Nucleus accumbens (tissue), 56 donors: ENCODE data around the gene DIABLO.
"Not testable (repeated sequence)": the region's sequence is repeated elsewhere in the genome, so short reads cannot be mapped to it uniquely, and the experiment has no call there.

Experiments
- DNase-seq, 56 donors: peaks; one replicate each; lab custom pipeline; 2025; lab: John Stamatoyannopoulos, UW

The DIABLO gene

DNA sequence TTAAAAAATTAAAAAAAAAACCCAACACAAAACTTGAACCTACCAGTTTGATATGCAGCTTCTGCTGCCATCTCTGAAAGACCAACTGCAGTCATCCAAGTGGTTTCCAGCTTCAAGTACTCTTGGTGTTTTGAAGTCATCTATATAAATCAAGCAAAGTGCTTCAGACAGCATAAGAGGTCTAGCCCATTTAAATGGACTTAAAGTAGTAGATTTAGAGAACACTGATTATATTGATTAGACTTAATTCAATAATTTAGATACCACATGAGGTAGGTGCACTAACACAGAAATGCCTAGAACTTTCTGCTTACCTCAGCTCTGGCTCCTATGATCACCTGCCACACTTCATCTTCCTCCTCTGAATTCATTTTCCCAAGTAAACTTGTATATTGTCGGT is 9.4 kb downstream of the DIABLO start:
- no peak for DNase-seq

DNA sequence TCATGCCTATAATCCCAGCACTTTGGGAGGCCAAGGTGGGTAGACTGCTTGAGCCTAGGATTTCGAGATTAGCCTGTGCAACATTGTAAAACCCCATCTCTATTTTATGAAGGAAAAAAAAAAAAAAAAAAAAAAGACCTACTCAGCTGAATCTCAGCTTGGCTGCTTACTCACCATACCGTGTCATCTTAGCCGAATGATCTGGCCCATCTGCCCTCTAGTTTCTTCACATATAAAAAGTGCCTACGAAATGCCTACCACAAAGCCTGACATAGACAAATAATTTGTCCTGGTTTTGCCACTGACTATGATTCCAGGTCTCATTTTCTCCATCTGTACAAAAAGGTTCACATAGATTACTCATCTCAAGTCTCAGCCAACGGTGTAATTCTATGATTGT is 10.1 kb downstream of the DIABLO start:
- no peak for DNase-seq

DNA sequence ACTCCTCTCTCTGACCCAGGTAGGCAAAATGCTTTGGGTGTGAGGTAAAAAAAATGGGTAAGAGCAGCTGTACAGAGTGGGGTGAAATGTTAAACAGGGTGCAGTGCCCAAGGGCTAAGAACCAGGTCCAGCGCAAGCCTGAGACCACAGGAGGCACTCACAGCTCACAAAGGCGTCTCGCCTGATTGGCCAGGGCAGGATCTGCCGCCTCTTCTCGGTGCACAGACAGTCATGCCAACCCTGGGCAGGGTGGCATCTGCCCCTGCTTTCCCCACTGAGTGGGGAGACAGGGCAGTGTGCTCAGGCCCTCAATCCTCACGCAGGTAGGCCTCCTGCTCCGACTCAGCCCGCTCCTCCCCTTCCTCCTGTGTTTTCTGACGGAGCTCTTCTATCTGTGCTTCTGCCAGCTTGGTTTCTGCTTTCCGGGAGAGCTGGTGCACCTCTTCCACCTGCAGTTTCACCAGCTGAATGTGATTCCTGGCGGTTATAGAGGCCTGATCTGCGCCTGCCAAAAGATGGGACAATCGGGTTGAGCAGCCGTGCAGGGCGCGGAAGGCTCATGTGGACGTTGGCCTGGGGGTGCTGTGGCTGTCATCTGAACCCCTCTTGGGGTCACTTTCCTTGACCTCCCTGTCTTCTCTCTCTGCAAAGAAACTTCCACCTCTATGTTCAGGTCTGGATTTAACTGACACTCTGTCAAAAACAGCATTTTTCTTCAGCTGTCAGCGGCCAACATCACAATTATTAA is 17.6 kb downstream of the DIABLO start:
- no peak for DNase-seq

DNA sequence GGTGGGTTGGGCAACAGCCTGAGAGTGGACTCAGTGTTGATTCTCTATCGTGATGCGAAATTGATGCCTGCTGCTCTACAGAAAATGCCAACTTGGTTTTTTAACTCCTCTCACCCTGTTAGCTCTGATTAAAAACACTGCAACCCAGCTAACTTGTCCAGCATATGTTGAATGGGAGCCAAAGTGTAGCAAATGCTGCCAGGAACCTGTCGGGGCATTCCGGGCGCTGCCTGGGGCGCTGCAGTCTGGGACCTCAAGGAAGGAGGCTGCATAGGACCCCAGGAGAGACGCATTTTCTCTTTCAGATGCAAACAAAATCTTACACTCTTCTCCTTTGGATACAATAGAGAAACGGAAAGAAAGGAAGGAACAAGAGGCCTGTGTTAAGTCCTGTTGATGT is 18.5 kb downstream of the DIABLO start:
- DNase-seq: no peak

DNA sequence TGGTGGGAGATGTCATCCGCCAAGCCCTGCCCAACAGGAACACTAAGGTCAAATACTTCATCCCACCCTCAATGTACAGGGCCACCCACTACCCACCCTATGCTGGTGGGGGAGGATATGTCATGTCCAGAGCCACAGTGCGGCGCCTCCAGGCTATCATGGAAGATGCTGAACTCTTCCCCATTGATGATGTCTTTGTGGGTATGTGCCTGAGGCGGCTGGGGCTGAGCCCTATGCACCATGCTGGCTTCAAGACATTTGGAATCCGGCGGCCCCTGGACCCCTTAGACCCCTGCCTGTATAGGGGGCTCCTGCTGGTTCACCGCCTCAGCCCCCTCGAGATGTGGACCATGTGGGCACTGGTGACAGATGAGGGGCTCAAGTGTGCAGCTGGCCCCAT is 18.9 kb downstream of the DIABLO start:
- no peak for DNase-seq

DNA sequence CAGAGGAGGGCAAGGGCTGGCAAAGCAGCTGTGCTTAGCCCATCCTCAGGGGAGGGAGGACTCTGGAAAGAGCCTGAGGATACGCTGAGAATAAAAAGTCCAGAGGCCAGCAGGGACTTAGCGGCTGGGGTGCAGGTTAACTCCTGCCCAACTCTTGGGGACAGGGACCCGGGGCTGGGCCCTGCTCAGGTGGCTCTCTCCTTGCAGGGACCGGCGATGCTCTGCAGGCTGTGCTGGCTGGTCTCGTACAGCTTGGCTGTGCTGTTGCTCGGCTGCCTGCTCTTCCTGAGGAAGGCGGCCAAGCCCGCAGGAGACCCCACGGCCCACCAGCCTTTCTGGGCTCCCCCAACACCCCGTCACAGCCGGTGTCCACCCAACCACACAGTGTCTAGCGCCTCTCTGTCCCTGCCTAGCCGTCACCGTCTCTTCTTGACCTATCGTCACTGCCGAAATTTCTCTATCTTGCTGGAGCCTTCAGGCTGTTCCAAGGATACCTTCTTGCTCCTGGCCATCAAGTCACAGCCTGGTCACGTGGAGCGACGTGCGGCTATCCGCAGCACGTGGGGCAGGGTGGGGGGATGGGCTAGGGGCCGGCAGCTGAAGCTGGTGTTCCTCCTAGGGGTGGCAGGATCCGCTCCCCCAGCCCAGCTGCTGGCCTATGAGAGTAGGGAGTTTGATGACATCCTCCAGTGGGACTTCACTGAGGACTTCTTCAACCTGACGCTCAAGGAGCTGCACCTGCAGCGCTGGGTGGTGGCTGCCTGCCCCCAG is 19.6 kb downstream of the DIABLO start:
- no peak for DNase-seq

DNA sequence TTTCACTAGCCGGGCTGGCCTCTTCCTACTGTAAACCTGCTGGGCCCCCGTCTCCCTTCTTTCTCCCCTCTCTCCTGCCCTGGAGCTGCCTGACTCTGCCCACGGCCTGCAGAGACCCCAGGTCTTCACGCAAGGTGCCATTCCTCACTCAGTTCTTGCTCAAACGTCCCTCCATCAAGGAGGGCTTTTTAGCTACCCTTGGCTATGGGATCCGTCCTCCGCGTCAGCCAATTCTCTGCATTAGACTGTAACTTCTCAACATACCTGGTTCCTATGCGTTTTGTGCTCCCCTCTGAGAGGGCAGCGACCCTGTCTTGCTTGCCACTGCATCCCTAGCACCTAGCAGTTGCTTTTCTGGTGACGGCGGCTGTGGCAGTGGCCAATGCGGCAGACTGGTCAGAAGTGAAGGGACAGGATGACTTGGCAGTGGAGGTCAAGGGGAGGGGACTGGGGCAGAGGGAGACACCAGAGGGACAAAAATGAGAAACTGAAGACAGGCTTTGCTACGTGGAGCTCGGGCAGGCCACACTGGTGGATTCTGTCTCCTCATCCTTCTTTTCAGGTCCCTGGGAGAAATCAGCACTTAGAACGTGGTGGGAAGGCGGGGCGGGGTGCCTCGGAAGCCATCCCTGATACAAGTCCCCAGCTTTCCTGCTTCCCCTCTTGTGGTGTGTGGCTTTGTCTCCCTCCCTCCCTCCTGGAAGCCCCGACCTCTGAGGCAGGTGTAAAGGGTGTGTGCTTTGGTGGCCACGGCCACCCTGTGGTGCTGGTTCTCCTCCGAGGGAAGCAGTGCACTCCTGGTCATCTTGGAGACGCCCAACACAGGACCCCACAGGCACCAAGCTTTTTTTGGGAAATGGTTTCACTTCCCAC is 20.6 kb downstream of the DIABLO start:
- DNase-seq: no peak

DNA sequence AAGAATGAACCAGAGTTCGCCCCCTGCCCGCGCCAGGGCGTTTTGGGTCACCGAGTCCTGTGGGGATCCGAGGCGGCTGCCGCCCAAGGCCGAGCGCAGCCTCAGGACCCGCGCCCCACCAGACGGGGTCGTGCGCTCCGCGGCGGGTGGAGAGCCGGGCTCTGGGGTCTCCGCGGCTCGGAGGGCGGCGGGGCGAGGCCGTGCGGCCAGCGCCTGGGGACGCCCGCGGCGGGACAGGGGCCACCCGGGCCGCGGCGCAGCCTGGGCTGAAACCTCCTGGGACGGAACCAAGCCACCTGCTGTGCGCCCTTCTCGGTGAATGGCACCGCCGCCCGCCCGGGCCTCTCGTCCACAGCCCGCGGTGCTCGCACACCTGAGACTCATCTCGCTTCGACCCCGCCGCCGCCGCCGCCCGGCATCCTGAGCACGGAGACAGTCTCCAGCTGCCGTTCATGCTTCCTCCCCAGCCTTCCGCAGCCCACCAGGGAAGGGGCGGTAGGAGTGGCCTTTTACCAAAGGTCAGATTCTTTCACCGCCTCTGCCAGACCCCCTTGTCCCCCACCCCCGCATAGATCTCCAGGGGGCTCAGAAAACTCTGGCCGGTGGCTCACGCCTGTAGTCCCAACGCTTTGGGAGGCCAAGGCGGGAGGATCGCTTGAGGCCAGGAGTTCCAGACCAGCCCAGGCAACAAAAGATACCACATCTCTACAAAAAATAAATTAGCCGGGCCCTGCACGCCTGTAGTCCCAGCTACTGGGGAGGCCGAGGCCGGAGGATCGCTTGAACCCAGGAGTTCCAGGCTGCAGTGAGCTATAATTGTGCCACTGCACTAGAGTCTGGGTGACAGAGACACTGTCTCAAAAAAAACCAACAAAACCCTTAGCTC is 21.4 kb downstream of the DIABLO start:
- DNase-seq: no peak

DNA sequence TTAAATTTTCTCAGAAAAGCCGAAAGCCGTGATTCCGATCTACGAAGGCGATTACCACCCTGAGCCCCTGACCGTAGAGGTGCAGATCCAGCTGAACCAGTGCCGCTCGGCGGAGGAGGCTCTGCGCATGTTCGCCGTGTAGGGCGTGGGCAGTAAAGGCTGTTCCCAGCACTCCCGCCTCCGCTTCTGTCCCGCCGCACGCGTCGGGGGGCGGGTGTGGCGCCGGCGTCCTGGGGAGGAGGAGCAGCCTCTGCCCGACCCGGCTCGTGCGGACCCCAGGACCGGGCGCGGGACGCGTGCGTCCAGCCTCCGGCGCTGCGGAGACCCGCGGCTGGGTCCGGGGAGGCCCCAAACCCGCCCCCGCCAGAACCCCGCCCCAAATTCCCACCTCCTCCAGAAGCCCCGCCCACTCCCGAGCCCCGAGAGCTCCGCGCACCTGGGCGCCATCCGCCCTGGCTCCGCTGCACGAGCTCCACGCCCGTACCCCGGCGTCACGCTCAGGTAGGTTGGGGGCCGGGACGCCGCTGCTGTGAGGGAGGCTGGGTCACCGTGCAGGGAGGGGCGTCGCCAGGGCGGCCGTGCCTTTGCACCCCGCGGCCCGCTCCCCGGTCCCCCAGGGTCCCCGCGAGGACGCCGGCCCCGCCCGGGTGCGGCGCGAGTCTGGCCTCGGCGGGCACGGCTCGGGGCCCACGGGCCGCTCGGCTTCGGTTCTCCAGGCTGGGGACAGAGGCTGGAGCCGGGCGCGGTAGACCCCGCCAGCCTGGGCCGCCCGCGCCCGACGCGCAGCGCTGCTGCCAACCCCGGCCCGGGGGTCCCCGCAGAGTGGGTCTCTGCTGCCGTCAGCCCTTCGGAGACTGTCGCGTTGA is 22.3 kb downstream of the DIABLO start, which contains the start of gene B3GNT4:
TSS of gene B3GNT4 (plus strand) at position 409 of the 866 bp plus-strand sequence. CDS start 910 bp downstream, outside the sequence.
- peak in 40 of 56 donors; percentile 13 to 82 (median 48) for DNase-seq

DNA sequence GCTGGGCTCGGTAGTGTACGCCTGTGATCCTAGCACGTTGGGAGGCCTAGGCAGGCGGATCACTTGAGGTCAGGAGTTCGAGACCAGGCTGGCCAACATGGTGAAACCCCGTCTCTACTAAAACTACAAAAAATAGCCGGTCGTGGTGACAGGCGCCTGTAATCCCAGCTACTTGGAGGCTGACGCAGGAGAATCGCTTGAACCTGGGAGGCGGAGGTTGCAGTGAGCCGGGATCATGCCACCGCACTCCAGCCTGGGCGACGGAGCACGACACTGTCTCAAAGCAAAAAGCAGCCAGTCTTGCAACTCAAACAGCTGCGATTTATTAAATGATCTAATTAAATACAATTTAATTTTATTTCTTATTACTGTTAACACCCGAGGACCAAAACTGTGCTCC is 23.0 kb downstream of the DIABLO start:
- not testable (repeated sequence) for DNase-seq

DNA sequence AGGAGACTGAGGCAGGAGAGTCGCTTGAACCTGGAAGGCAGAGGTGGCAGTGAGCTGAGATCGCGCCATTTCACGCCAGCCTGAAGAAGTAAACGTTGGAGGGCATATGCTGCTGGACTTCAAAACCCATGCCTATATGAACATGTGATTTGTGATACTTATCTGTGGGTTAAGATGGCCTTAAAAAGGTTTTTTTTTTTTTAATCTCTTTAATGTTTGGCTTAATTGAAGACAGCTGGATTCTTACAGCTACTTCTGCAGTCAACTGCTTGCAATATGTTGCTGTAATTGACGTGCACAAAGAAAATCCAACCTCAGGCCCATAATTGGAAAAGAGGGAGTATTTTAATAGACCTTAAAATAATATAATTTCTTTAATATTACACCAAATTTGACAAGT is 23.8 kb downstream of the DIABLO start:
- DNase-seq: no peak

DNA sequence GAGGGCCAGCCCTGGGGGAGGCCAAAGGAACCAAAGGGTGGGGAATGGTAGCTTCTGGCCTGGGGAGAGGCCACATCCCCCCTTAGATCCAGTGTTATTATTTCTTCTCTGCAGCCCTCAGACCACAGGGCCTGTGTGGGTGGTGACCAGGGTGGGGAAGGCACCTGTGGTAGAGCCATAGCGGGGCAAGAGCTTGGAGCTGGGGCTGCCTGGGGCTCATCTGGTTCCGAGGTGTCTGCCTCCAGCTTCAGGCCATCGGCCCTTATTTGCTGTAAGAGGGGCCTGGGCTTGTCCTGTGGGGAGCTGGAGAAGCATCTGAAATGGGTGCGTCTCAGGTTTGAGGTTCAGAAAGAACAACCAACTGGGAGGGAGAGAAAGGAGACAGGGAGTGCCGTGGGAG is 24.5 kb downstream of the DIABLO start:
- no peak for DNase-seq

DNA sequence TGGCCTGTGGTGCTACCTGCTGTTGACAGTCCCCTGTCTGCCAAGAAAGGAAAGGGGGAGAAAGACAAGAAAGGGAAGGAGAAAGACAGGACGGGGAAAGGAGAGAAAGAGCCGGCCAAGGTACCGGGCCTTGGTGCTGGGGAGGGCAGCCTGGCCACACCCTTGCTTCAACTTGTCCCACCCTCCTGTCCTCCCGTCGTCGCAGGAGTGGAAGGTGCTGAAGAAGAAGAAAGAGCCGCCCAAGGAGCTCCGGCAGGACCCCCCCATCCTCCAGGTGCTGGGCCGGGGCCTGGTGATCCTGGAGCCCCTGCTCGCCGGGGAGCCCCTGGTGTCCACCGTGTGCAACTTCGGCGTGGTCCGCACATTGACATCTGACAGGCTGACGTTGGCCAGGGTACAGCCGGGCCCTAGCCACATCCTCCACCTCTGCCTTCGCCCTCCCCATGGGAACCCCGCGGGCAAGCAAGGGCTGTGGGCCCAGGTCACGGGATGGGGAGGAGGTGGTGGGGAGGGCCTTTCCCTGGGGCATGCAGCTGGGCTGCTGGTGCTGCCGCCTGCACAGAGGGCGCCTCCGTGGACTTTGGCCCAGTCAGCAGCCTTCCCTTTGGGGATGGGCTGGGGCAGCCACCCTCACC is 25.2 kb downstream of the DIABLO start:
- no peak for DNase-seq

DNA sequence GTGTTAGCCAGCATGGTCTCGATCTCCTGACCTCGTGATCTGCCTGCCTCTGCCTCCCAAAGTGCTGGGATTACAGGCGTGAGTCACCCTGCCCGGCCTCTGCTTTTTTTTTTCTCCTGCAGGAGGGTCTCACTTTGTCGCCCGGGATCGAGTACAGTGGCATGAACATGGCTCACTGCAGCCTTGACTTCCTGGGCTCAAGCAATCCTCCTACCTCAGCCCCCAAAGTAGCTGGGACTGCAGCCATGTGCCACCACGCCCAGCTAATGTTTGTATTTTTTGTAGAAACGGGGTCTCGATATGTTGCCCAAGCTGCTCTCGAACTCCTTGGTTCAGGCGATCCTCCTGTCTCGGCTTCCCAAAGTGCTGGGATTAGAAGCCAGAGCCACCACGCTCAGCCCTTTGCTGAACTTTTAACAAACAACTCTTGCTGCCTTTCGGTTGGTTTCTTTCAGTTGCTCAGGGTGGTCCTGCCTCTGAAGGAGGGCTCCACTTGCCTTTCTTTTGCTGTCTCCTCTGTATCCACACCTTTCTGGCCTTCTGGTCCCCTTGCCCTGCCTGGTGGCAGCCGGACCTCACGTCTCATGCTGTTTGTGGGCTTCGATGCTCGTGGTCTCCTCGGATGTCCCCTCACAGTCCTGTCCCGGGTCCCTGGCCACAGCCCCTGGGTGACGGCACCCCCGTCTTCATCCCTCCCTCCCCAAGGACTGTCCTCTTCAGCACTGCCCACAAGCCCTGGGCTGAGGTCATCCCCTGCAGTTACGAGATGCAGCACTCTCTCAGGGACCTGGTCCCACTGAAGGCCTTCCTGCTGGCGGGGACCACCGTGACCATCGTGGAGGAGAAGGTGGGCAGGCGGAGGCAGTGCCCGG is 26.1 kb downstream of the DIABLO start:
- no peak for DNase-seq

DNA sequence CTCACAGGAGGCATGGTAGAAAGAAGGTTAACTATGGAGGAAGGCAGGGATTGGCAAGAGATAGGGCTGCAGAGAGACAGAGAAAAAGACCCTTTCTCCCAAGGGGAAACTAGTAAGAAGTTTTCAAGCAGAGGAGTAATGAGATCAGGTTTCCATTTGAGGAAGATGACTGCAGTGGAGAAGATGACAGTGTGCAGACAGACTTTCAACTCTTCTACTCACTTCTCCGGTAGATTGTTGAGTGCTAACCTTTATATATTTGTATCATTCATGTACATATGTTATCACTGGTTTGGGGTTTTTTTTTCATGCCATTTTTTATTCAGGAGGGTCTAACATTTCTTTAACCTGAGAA is 28.3 kb downstream of the DIABLO start:
- DNase-seq: no peak

DNA sequence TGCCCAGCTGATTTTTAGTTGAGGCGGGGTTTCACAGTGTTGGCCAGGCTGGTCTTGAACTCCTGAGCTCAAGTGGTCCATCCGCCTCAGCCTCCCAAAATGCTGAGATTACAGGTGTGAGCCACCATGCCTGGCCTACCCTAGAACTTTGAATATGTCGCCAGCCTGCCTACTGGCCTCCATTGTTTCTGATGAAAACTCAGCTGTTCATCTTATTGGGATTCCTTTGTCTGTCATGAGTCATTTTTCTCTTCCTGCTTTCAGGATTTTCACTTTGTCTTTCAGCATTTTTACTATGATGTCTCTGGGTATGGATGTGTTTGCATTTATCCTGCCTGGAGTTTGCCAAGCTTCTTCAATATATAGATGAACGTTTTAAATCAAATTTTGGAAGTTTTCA is 30.4 kb downstream of the DIABLO start:
- no peak for DNase-seq

DNA sequence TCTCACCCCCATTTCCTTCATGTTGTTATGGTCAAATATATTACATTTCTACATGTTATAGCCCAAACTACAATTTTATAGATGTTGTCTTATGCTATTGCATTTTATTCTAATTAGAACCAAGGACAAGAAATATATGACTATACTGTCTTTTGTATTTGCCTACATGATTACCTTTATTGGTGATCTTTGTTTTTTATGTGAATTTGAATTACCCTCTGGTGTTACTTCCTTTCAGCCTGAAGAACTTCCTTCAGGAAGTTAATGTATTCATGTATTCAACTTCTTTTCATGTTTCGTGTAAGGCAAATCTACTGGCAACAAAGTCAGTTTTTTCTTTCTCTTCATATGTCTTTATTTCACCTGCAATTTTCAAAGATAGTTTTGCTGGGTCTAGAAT is 31.0 kb downstream of the DIABLO start:
- no peak for DNase-seq

DNA sequence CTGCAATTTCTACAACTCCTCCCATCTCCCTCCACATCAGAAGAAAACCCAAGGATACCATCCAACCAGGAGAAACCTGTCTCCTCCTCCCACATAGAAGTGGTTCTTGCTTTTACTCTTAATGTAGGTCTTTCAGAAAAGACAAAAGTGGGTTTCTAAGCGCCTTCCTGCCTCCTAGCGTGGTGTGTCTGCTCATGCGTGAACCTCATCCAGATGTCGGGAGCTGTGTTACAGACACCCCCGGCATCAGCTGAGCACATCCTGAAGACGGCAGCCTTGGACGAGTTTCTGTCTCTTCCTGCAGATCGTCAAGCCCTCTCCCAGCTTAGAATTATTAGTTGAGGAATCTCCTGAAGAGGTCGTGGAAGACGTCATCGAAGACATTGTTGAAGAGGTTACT is 33.4 kb downstream of the DIABLO start:
- peak in 3 of 56 donors; percentile 9 to 13 (median 11) for DNase-seq
